Esophagus squamous epithelium (tissue), 5 donors: ENCODE results near the gene CAVIN2. TPM values are rescaled to one million over a fixed set of nuclear protein-coding genes. Genes with fewer than 3 reads are reported as not detected.

Experiments used
- DNase-seq: peaks from one replicate; lab custom pipeline; 2025; lab: John Stamatoyannopoulos, UW
- H3K27ac ChIP-seq, 4 donors: fragments of 200-600 bp; sonication (generic); one replicate each; pipeline ENCODE4 v1.5.1; 2016 to 2019; ENCODE audit warnings: mild to moderate bottlenecking in 1 of 4
- H3K27me3 ChIP-seq, 4 donors: fragments of 200-600 bp; sonication (generic); 1 replicate in 3 of 4; 2 replicates in 1 of 4; pipeline versions ENCODE4 v1.5.1 to v1.6.0; 2017 to 2021; ENCODE audit warnings: antibody characterized with exemption in 1 of 4
- H3K36me3 ChIP-seq, 3 donors: fragments of 200-600 bp; sonication (generic); one replicate each; pipeline ENCODE4 v1.5.1; 2016 to 2019
- H3K4me1 ChIP-seq, 3 donors: fragments of 200-600 bp; sonication (generic); one replicate each; pipeline ENCODE4 v1.5.1; 2017 to 2019
- H3K4me3 ChIP-seq, 4 donors: fragments of 200-600 bp; sonication (generic); 1 replicate in 3 of 4; 2 replicates in 1 of 4; pipeline ENCODE4 v1.5.1; 2016 to 2019; ENCODE audit warnings: mild to moderate bottlenecking in 2 of 4, moderate library complexity in 1 of 4
- H3K9me3 ChIP-seq, 3 donors: fragments of 200-600 bp; sonication (generic); one replicate each; pipeline ENCODE4 v1.5.1; 2016 to 2019
- CTCF ChIP-seq, 6 experiments: fragments of 450-650 bp in 4 of 6; fragments of 200-600 bp in 2 of 6; sonication (generic) in 2 of 6; IDR thresholded peaks; one replicate each; pipeline ENCODE4 v1.5.1; 2016 to 2019; ENCODE audit warnings: antibody characterized with exemption in 6 of 6, mild to moderate bottlenecking in 4 of 6, moderate library complexity in 4 of 6
- POLR2A ChIP-seq, 4 donors: fragments of 450-650 bp; IDR thresholded peaks; one replicate each; pipeline ENCODE4 v1.6.1; 2017; ENCODE audit warnings: antibody characterized with exemption in 4 of 4, mild to moderate bottlenecking in 4 of 4, moderate library complexity in 3 of 4
- WGBS, 2 donors: methylation state at CpG; one replicate each; pipeline ENCODE4 v1.1.5; 2018; 5-methylcytosine and 5-hydroxymethylcytosine counted together
- intact Hi-C: fragments of 100-400 bp; cut with DNase I; formaldehyde crosslinking; loops from one replicate; pipeline ENCODE4 v1.15.0; 2022
- total RNA-seq, 4 donors: library from RNA; depleted of rRNA; stranded (reverse); fragments of >200 nt; gene quantifications; one replicate each; pipeline ENCODE4 v1.1.0, GENCODE V29; 2016
- donor health status: DM: yes; HTN: yes; CAD: no.

The CAVIN2 gene
- total RNA-seq, 4 donors from 2014 or later = 12.4 to 50.7 (median 16.6) TPM

GRCh38 chr2:191844706-191845105, 2.2 kb downstream of the CAVIN2 start:
- H3K36me3 ChIP-seq = no peaks in the 10 kb centered on the region
- no peaks in the 10 kb centered on the region for H3K27me3 ChIP-seq
- WGBS, 2 donors = 8 to 16% methylated on average over 1 of the region's 1 CpG
- peak overlapping the region; percentile 87 to 94 (median 90) for H3K27ac ChIP-seq
- peaks cover 17 to 95% (median 21%) of the 10 kb centered on the region in 3 donors for H3K4me1 ChIP-seq
- DNase-seq = no peak
- TF ChIP-seq CTCF (IDR thresholded peaks at IDR 0.05) = no peak
- no peak for TF ChIP-seq POLR2A (IDR thresholded peaks at IDR 0.05)
- no peaks in the 10 kb centered on the region for H3K9me3 ChIP-seq
- intact Hi-C loops = no loop called here
- H3K4me3 ChIP-seq = peak overlapping the region; percentile 47 to 73 (median 62)

- DNase-seq = no peak
- TF ChIP-seq CTCF (IDR thresholded peaks at IDR 0.05) (no peak), POLR2A (IDR thresholded peaks at IDR 0.05) (no peak)
- Histone ChIP-seq H3K27me3 (no peaks in the 10 kb centered on the region), H3K4me3 (peak overlapping the region in 1 of 4 donors; percentile 73), H3K36me3 (peaks cover 0 to 26% (median 2%) of the 10 kb centered on the region in 3 donors), H3K27ac (peak overlapping the region in 3 of 4 donors; percentile 6 to 48 (median 26)), H3K4me1 (peaks cover 5 to 82% (median 18%) of the 10 kb centered on the region in 3 donors), H3K9me3 (no peaks in the 10 kb centered on the region)
- 31 to 36% methylated on average over 2 of the region's 2 CpGs for whole genome bisulfite sequencing, 2 donors
- intact Hi-C loops = no loop called here
These were observed 6.0 kb downstream of the CAVIN2 start for GRCh38 chr2:191840921-191841320.

- intact Hi-C loops = no loop called here
- H3K9me3 ChIP-seq = no peaks in the 10 kb centered on the region
- no peak for DNase-seq
- WGBS, 2 donors = 68 to 75% methylated on average over 6 to 7 of the region's 7 CpGs
- peaks cover 0 to 34% (median 6%) of the 10 kb centered on the region in 3 donors for H3K36me3 ChIP-seq
- H3K27ac ChIP-seq = peak overlapping the region in 3 of 4 donors; percentile 6 to 48 (median 26)
- H3K27me3 ChIP-seq = no peaks in the 10 kb centered on the region
- no peak for TF ChIP-seq CTCF (IDR thresholded peaks at IDR 0.05)
- no peak for TF ChIP-seq POLR2A (IDR thresholded peaks at IDR 0.05)
- peak overlapping the region in 1 of 4 donors; percentile 24 for H3K4me3 ChIP-seq
- H3K4me1 ChIP-seq = peaks cover 3 to 79% (median 18%) of the 10 kb centered on the region in 3 donors
These were observed 6.7 kb downstream of the CAVIN2 start for GRCh38 chr2:191839918-191840804.

- Histone ChIP-seq H3K4me3 (no peak overlapping the region), H3K4me1 (peaks cover 0 to 67% (median 18%) of the 10 kb centered on the region in 3 donors), H3K27ac (no peak overlapping the region), H3K9me3 (no peaks in the 10 kb centered on the region), H3K27me3 (no peaks in the 10 kb centered on the region), H3K36me3 (peaks cover 0 to 41% (median 6%) of the 10 kb centered on the region in 3 donors)
- WGBS, 2 donors = 82 to 91% methylated on average over 3 of the region's 4 CpGs
- no peak for TF ChIP-seq CTCF (IDR thresholded peaks at IDR 0.05)
- TF ChIP-seq POLR2A (IDR thresholded peaks at IDR 0.05) = no peak
- intact Hi-C loops = no loop called here
- no peak for DNase-seq
These were observed 8.4 kb downstream of the CAVIN2 start for GRCh38 chr2:191838526-191838925.
